Omental fat pad (tissue), 4 donors: ENCODE data around the gene UBE2J2. TPM values are rescaled to one million over a fixed set of nuclear protein-coding genes. Genes with fewer than 3 reads are reported as not detected.

Experiments
- ATAC-seq: fragments of 150-250 bp; one replicate; pipeline ENCODE4 v1.9.1; 2016; ENCODE audit warnings: mild to moderate bottlenecking, moderate library complexity; ENCODE audit not compliant: low FRiP score
- DNase-seq: peaks from one replicate; pipeline ENCODE4 v3.0.0-alpha.2; 2019; ENCODE audit warnings: low spot score
- total RNA-seq, 4 donors: library from RNA; depleted of rRNA; stranded (reverse); fragments of >200 nt; gene quantifications; one replicate each; pipeline ENCODE4 v1.1.0, GENCODE V29; 2016
- TF ChIP-seq, protein P1 (sequence below), 3 donors: fragments of 450-650 bp; IDR thresholded peaks; one replicate each; pipeline ENCODE4 v1.5.1; 2016 to 2017; ENCODE audit warnings: antibody characterized with exemption in 3 of 3, mild to moderate bottlenecking in 3 of 3, moderate library complexity in 2 of 3

Gene UBE2J2
- total RNA-seq, 4 donors from 2014 or later = 30.4 to 50.3 (median 42.9) TPM

- ATAC-seq (peak; percentile 31), DNase-seq (no peak)
- TF ChIP-seq, protein P1, sequence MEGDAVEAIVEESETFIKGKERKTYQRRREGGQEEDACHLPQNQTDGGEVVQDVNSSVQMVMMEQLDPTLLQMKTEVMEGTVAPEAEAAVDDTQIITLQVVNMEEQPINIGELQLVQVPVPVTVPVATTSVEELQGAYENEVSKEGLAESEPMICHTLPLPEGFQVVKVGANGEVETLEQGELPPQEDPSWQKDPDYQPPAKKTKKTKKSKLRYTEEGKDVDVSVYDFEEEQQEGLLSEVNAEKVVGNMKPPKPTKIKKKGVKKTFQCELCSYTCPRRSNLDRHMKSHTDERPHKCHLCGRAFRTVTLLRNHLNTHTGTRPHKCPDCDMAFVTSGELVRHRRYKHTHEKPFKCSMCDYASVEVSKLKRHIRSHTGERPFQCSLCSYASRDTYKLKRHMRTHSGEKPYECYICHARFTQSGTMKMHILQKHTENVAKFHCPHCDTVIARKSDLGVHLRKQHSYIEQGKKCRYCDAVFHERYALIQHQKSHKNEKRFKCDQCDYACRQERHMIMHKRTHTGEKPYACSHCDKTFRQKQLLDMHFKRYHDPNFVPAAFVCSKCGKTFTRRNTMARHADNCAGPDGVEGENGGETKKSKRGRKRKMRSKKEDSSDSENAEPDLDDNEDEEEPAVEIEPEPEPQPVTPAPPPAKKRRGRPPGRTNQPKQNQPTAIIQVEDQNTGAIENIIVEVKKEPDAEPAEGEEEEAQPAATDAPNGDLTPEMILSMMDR (IDR thresholded peaks at IDR 0.05) = no peak
Observed at GRCh38 chr1:1291023-1291528, 17.4 kb upstream of the UBE2J2 start.

DNA sequence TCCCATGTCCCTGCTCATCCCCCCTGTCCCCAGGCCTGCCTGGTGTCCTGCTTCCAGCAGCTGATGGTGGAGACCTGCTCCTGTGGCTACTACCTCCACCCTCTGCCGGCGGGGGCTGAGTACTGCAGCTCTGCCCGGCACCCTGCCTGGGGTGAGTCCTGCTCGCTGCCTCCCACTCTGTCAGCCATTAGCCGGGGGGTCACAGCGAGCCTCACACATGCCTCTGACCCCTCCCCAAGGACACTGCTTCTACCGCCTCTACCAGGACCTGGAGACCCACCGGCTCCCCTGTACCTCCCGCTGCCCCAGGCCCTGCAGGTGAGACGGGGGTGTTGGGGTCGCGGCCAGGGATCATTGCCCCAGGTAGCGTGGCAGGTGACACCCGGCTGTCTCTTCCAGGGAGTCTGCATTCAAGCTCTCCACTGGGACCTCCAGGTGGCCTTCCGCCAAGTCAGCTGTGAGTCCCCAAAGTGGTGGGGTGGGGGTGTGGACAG, 16.6 kb upstream of the UBE2J2 start:
- TF ChIP-seq, protein P1 (IDR thresholded peaks at IDR 0.05) = peak in 1 of 3 donors; percentile 41
- ATAC-seq (peak; percentile 10), DNase-seq (peak; percentile 60)

GRCh38 chr1:1287288-1288110, 13.8 kb upstream of the UBE2J2 start:
- TF ChIP-seq, protein P1 (IDR thresholded peaks at IDR 0.05) = no peak
- ATAC-seq = no peak

DNA sequence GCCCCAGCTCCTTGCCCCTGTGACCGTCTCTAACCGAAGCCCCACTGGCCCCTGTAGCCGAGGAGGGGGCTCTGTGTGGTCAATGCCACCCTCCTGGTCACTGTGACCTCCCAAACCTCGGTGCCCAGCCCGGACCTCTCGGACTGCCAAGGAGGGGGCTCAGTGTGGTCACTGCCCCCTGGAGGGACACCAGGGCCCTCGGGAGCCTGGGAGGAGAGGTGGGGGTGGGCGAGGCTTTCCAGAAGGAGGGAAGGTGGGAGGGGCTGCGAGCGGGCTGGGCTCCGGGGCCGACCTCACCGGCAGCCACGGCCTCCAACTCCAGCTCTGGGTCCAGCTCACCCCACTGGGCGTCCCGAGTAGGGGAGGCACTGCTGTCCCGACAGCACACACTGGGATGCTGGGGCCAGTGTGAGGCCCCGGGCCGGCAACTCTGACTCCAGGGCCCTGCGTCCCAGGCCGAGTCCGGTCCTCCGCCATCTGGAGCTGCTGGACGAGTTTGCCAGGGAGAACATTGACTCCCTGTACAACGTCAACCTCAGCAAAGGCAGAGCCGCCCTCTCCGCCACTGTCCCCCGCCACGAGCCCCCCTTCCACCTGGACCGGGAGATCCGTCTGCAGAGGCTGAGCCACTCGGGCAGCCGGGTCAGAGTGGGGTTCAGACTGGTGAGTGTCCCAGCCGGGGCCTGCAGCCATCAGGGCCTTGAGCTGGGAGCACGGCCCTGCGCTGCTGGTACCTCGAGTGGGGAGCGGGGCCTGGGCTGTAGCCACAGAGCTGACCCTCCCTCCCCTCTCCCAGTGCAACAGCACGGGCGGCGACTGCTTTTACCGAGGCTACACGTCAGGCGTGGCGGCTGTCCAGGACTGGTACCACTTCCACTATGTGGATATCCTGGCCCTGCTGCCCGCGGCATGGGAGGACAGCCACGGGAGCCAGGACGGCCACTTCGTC, 12.9 kb upstream of the UBE2J2 start:
- ATAC-seq (no peak), DNase-seq (no peak)
- TF ChIP-seq, protein P1 (IDR thresholded peaks at IDR 0.05) = no peak

More at GRCh38 chr1:1287288-1288110, 13.8 kb upstream of the UBE2J2 start:
- DNase-seq = no peak

DNA sequence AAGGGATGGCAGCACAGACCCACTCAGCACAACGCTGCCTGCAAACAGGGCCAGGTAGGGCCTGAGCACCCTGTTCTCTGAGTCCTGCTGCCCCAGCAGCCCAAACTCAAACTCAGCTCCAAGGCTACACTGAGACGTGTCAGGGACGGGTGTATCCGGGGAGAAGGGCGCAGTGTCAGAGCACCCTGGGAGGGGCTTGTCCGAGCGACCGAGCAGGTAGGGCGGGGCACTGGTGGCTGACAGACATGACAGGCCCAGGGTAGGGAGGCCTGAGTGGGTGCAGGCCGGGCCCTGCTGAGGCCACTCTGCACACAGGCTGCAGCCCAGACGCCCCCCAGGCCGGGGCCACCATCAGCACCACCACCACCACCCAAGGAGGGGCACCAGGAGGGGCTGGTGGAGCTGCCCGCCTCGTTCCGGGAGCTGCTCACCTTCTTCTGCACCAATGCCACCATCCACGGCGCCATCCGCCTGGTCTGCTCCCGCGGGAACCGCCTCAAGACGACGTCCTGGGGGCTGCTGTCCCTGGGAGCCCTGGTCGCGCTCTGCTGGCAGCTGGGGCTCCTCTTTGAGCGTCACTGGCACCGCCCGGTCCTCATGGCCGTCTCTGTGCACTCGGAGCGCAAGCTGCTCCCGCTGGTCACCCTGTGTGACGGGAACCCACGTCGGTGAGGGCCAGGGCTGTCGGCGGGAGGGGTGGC, 12.1 kb upstream of the UBE2J2 start:
- DNase-seq (no peak), ATAC-seq (no peak)
- TF ChIP-seq, protein P1 (IDR thresholded peaks at IDR 0.05) = no peak

GRCh38 chr1:1285102-1285571, 11.5 kb upstream of the UBE2J2 start:
- TF ChIP-seq, protein P1 (IDR thresholded peaks at IDR 0.05) = no peak
- no peak for DNase-seq
- peak; percentile 12 for ATAC-seq
